NCI-H748 (cell line): Measurements from ENCODE around the gene NYAP2.

ENCODE experiments used
- DNase-seq: peaks from one replicate; lab custom pipeline; 2025; ENCODE audit not compliant: unreplicated experiment; lab: John Stamatoyannopoulos, UW

The NYAP2 gene

DNA sequence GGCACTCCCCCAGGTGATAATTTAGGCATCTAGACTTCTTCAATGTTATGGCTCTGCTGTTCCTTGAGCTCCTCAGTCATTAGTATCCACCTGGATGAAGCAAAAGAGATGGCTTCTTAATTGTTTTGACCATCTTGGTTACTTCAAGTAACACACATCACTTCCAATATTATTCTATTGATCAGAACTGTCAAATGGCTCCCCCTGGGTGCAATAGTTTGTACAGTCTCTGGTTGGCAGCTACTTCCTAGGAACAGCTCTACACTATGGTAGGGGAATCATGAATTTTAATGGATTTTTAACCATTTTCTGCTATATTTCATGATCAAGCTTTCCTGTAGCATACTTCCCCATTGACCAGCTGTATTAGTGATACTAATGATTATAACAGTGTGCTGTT lies 157.0 kb downstream of the NYAP2 start:
- peak; percentile 7 for DNase-seq

GRCh38 chr2:225558399-225559071 lies 159.0 kb downstream of the NYAP2 start:
- DNase-seq = no peak

DNA sequence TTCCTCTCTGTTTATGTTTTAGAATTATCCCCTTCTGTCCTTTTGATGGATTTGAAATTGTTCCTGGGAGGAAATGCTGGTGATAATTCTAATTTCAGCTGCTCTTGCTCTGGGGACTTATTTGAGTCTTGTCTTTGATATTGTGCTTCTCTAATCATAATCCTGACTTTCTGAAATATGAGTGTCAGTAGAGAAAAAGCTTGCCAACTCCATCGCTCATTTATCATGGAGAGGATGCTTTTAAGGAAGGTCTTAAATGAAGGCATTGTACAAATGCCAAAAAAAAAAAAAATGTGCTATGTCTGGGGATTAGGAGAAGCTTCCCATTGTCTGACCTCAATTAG lies 159.5 kb downstream of the NYAP2 start:
- DNase-seq = no peak

- DNase-seq = peak; percentile 97
These were observed 167.3 kb downstream of the NYAP2 start for GRCh38 chr2:225566798-225567197.

DNA sequence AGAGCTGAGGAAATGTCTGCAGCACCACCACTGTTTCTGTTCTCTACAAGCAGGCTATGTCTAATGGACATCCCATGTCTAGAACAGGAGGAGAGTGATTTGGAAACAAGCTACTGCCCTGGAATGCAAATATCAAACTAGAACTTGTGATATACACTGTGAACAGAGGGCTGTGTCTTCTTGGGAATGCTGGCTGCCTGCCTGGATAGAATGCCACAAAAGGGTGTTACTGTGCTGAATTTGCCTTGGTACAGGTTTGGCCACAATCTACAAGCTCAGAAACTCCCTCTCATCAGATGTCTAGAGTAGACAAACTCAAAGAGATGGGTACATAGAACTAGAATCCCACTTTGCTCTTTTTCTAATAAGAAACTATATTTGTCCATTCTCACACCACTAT lies 170.5 kb downstream of the NYAP2 start:
- DNase-seq = no peak

- no peak for DNase-seq
These were observed 174.1 kb downstream of the NYAP2 start for GRCh38 chr2:225573603-225574002.

DNA sequence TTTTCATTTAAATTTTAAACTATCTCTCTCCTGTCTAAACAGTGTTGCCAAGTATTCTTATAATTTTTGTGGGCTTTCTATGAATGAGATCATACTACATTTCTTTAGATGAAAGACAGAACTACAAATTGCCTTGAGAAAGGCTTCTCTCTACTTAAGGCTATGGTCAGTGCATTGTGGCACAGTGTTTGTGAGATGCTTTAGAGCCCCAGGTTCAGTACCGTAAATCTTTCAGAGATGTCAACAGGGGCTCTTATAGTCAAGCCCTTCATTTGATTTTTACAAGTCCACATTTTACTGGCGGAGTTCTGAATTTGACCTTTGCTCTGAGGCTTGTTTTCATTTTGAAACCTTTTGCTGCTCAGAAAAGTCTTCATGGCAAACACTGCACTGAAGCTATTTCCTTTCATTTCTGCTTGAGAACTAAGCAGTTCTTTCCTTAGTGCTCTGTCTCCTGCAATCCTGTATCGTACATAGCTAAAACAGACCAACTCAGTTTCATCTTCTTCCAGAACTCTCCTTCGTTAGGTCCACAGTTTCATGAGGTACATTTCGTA lies 175.2 kb downstream of the NYAP2 start:
- DNase-seq = no peak

DNA sequence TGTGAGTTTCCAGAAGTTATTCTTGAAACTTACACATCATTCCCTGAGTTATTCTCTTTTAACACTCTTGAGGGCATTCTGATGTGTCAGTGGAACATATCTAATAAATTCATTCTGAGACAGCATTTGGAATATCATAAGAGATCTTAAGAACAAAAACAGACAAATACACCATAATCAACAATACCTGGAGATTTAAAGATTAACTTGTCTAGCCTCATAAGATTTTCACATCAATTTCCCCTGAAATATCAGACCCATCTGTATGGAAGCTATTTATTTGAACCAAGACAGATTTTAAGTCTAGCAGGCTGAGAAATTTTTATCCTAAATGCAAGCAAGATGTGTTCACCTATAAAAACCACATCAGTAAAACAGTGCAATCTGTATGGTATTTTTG lies 181.6 kb downstream of the NYAP2 start:
- DNase-seq = no peak

- DNase-seq = no peak
These were observed 182.4 kb downstream of the NYAP2 start for GRCh38 chr2:225581906-225582305.

- DNase-seq = no peak
These were observed 183.0 kb downstream of the NYAP2 start for GRCh38 chr2:225582355-225583116.

GRCh38 chr2:225584796-225585195 lies 185.3 kb downstream of the NYAP2 start:
- peak; percentile 55 for DNase-seq

GRCh38 chr2:225590932-225591331 lies 191.4 kb downstream of the NYAP2 start:
- no peak for DNase-seq

GRCh38 chr2:225597911-225598310 lies 198.4 kb downstream of the NYAP2 start:
- no peak for DNase-seq

GRCh38 chr2:225598426-225598825 lies 198.9 kb downstream of the NYAP2 start:
- no peak for DNase-seq

- DNase-seq = no peak
These were observed 199.4 kb downstream of the NYAP2 start for GRCh38 chr2:225598897-225599296.

DNA sequence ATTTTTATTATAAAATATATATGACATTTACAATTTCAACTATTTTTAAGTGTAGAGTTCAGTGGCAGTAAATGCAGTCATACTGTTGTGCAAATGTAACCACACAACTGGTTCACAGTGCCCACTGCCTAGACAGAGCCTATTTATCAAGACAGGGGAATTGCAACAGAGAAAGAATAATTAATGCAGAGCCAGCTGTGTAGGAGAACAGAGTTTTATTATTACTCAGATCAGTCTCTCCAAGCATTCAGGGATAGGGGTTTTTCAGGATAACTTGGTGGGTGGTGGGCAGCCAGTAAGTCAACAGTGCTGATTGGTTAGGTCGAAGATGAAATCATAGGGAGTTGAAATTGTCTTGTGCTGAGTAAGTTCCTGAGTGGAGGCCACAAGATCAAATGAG lies 200.3 kb downstream of the NYAP2 start:
- no peak for DNase-seq

- DNase-seq = no peak
These were observed 200.9 kb downstream of the NYAP2 start for GRCh38 chr2:225600444-225600843.

DNA sequence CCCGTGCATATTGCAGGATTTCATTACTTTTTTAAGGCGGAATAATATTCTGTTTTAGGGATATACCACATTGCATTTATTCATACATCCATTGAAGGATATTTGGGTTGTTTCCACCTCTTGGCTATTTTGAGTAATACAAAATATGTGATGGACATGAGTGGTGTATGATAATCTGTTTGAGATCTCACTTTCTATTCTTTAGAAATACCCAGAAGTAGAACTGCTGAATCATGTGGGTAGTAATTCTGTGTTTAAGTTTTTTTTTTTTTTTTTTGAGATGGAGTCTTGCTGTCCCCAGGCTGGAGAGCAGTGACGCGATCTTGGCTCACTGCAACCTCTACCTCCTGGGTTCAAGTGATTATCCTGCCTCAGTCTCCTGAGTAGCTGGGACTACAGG lies 201.4 kb downstream of the NYAP2 start:
- no peak for DNase-seq

DNA sequence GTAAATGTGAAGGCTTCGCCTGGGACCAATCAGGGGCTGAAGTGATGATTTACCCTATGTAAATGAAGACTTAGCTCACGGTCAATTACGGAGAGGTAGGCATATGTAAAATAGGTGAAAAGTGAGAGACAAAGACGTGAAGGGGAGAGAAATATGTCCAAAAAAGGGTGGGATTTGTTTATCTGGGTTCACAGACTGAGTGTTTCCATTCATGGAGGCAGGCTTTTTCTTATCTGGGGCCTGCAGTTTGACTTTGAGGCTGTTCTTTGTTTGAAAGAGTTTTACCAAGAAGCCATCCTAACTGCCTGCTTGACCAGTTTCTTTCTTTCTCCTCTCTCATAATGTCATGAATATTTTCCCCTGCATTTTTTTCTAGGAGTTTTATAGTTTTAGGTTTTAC lies 202.7 kb downstream of the NYAP2 start:
- no peak for DNase-seq

DNA sequence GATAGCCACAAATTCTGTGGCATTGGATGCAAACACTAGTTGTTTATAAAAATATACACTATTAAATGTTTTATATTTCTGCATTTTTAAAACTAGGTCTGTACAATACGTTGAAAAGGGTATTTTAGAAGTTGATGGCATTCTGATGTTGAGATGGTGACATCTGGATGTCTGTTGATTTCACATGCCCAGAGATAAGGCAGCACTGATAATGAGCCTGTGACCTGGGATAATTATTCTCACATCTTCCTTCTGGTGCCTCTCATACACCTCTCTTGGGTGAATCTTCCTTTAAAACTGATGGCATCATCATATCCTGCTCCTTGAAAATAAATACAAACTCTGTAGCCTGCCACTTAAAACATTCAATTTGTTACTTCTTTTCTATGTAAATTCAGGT lies 208.6 kb downstream of the NYAP2 start:
- no peak for DNase-seq

DNA sequence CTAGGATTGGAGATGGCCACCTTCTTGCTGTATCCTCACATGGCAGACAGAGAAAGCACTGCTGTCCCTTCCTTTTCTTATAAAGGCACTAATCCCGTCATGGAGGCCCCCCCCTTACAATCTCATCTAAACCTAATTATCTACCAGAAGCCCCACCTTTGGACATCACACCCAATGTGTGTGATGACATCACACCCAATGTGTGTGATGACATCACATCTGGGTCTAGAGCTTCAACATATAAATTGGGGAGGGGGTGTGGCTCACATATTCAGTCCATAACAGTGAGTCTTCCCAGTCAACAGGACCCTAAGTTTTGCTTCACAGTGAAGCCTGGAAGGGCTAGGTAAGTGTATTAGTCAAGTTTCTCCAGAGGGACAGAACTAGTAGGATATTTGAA lies 213.1 kb downstream of the NYAP2 start:
- DNase-seq = no peak

DNA sequence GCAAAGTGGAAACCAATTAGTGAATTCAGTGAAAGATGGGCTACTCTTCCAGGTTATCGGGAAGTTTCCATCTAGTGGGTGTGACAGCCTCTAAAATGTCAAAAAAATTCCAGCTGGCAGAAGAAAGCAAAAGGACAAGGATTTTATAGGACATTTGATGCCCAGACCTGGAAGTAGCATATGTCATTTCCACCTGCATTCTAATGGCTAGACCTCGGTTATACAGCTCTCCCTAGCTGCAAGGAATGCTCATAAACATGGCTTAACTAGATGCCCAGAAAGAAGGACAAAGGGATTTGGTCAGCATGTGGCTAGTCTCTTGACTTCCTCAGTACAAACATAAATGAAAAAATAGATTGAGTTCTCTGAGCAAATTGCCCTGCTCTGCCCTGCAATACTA lies 215.4 kb downstream of the NYAP2 start:
- DNase-seq = peak; percentile 9

DNA sequence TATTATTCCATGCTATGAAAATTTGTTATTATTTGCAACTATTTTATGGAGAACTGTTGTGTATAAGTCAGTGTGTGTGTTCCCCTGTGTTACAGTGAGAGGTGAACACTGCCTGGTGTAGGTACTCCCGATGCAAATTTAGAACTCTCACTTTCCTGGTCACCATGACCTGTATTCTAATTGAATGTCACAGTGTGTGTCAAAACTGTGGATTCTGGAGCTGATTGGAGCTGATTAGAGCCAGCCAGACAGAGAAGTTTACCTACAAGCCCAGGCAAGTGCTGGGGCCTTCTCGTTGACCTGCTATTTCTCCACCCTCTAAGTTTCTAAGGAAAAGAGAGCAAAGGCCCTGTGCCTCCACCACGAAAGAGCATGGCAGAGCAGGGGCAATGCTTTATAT lies 216.0 kb downstream of the NYAP2 start:
- peak; percentile 37 for DNase-seq
